PC-9 (cell line): ENCODE measurements around the gene SMTNL1. TPM values are rescaled to one million over a fixed set of nuclear protein-coding genes. Genes with fewer than 3 reads are reported as not detected.

Source experiments
- BruUV-seq: library from RNA; stranded (reverse); fragments of 400-500 nt; replicated peaks from 2 replicates; lab custom pipeline; 2021; lab: Mats Ljungman, UMichigan
- CTCF ChIA-PET: fragments of 300-600 bp; sonication (Branson Sonifier 250); formaldehyde crosslinking; loops from one replicate; lab custom pipeline; 2022; ENCODE audit warnings: antibody characterized with exemption; lab: Charles Lee
- POLR2A ChIA-PET: fragments of 300-600 bp; sonication (Branson Sonifier 250); formaldehyde crosslinking; loops from one replicate; lab custom pipeline; 2022; ENCODE audit warnings: antibody characterized with exemption; ENCODE audit not compliant: unreplicated experiment; lab: Charles Lee
- DNase-seq, 2 experiments: peaks; one replicate each; pipeline versions ENCODE4 v3.0.0 to v3.0.0-alpha.2; 2015 to 2022; ENCODE audit warnings: mixed read lengths in 1 of 2
- H2AFZ ChIP-seq: fragments of 200-600 bp; sonication (generic); 2 replicates; pipeline ENCODE4 v1.8.1; 2017; ENCODE audit warnings: antibody characterized with exemption
- H3F3A ChIP-seq: fragments of 200-600 bp; sonication (generic); 2 replicates; pipeline ENCODE4 v1.8.1; 2017; ENCODE audit warnings: antibody characterized with exemption, mild to moderate bottlenecking, low read depth; ENCODE audit not compliant: insufficient read depth
- H3K27ac ChIP-seq: fragments of 200-600 bp; sonication (generic); 2 replicates; pipeline ENCODE4 v1.6.1; 2016; ENCODE audit warnings: mixed run types
- H3K27me3 ChIP-seq: fragments of 200-600 bp; sonication (generic); 2 replicates; pipeline ENCODE4 v1.6.1; 2016; ENCODE audit warnings: low read depth, mixed run types; ENCODE audit not compliant: insufficient read depth
- H3K36me3 ChIP-seq: fragments of 200-600 bp; sonication (generic); 2 replicates; pipeline ENCODE4 v1.6.1; 2016; ENCODE audit warnings: low read depth, mixed run types
- H3K4me1 ChIP-seq: fragments of 200-600 bp; sonication (generic); replicated peaks from 2 replicates; pipeline ENCODE4 v1.6.1; 2016; ENCODE audit warnings: mixed run types; ENCODE audit not compliant: insufficient read depth
- H3K4me2 ChIP-seq: fragments of 200-600 bp; sonication (generic); 2 replicates; pipeline ENCODE4 v1.6.1; 2017; ENCODE audit warnings: mixed run types
- H3K4me3 ChIP-seq: fragments of 200-600 bp; sonication (generic); 2 replicates; pipeline ENCODE4 v1.6.1; 2016; ENCODE audit warnings: mixed run types
- H3K79me2 ChIP-seq: fragments of 200-600 bp; sonication (generic); 2 replicates; pipeline ENCODE4 v1.6.1; 2017; ENCODE audit warnings: low read depth, mixed run types
- H3K9me2 ChIP-seq: fragments of 200-600 bp; sonication (generic); 2 replicates; pipeline ENCODE4 v1.8.1; 2017; ENCODE audit warnings: mild to moderate bottlenecking; ENCODE audit not compliant: insufficient read depth
- H3K9me3 ChIP-seq: fragments of 200-600 bp; sonication (generic); 2 replicates; pipeline ENCODE4 v1.8.1; 2016; ENCODE audit warnings: low read depth; ENCODE audit not compliant: insufficient read depth
- H4K20me1 ChIP-seq: fragments of 200-600 bp; sonication (generic); 2 replicates; pipeline ENCODE4 v1.8.1; 2017; ENCODE audit not compliant: insufficient read depth
- EZH2 ChIP-seq: fragments of 200-600 bp; sonication (generic); IDR thresholded peaks from 2 replicates; pipeline ENCODE4 v1.8.0; 2017; ENCODE audit warnings: antibody characterized with exemption, low read depth
- intact Hi-C: fragments of 100-400 bp; cut with micrococcal nuclease; formaldehyde crosslinking; loops from one replicate; pipeline ENCODE4 v1.10.0; 2022; ENCODE audit not compliant: unreplicated experiment
- total RNA-seq: library from RNA; stranded (reverse); gene quantifications from 2 replicates; pipeline ENCODE4 v1.2.3, GENCODE V29; 2021
- TF ChIP-seq, protein P1 (sequence below): fragments of 200-600 bp; sonication (generic); conservative IDR thresholded peaks from 2 replicates; pipeline ENCODE4 v1.6.1; 2017; ENCODE audit warnings: mixed run types, antibody characterized with exemption, mild to moderate bottlenecking, moderate library complexity

The SMTNL1 gene
- total RNA-seq, 1 experiment from 2014 or later = not detected

- H3K4me1 ChIP-seq = no peaks in the 10 kb centered on the region
- H3K9me3 ChIP-seq = no peaks in the 10 kb centered on the region
- no TSS peak for BruUV-seq
- no peaks in the 10 kb centered on the region for H4K20me1 ChIP-seq
- H3K4me2 ChIP-seq = no peak overlapping the region
- H3K27ac ChIP-seq = no peak overlapping the region
- no peaks in the 10 kb centered on the region for H3K9me2 ChIP-seq
- H3K79me2 ChIP-seq = no peaks in the 10 kb centered on the region
- H3K27me3 ChIP-seq = peaks cover 30% of the 10 kb centered on the region
- no peak for TF ChIP-seq EZH2
- TF ChIP-seq, protein P1, sequence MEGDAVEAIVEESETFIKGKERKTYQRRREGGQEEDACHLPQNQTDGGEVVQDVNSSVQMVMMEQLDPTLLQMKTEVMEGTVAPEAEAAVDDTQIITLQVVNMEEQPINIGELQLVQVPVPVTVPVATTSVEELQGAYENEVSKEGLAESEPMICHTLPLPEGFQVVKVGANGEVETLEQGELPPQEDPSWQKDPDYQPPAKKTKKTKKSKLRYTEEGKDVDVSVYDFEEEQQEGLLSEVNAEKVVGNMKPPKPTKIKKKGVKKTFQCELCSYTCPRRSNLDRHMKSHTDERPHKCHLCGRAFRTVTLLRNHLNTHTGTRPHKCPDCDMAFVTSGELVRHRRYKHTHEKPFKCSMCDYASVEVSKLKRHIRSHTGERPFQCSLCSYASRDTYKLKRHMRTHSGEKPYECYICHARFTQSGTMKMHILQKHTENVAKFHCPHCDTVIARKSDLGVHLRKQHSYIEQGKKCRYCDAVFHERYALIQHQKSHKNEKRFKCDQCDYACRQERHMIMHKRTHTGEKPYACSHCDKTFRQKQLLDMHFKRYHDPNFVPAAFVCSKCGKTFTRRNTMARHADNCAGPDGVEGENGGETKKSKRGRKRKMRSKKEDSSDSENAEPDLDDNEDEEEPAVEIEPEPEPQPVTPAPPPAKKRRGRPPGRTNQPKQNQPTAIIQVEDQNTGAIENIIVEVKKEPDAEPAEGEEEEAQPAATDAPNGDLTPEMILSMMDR = no peak
- no peak overlapping the region for H3K4me3 ChIP-seq
- peak in 1 of 2 experiments; percentile 20 for DNase-seq
- no peaks in the 10 kb centered on the region for H3K36me3 ChIP-seq
- no peak overlapping the region for H2AFZ ChIP-seq
- CTCF ChIA-PET = no interaction called here
- no peaks in the 10 kb centered on the region for H3F3A ChIP-seq
- POLR2A ChIA-PET = no interaction called here
- intact Hi-C loops = no loop called here
These were observed 62.0 kb downstream of the SMTNL1 start for GRCh38 chr11:57599381-57599780.

Other genes starting within 250 kb of the SMTNL1 start
- 181 and 218 TPM in 2 replicates for gene TNKS1BP1, start 212.6 kb upstream of the SMTNL1 start, total RNA-seq
- 286 and 290 TPM in 2 replicates for gene SSRP1, start 201.7 kb upstream of the SMTNL1 start, total RNA-seq
- gene P2RX3, start 199.2 kb upstream of the SMTNL1 start, total RNA-seq = not detected in 2 replicates
- not detected in 2 replicates for gene PRG3, start 156.4 kb upstream of the SMTNL1 start, total RNA-seq
- gene PRG2, start 146.9 kb upstream of the SMTNL1 start, total RNA-seq = not detected in 2 replicates
- gene SLC43A3, start 110.5 kb upstream of the SMTNL1 start, total RNA-seq = 35.7 and 41.3 TPM in 2 replicates
- 3.4 and 4.6 TPM in 2 replicates for gene RTN4RL2, start 77.1 kb upstream of the SMTNL1 start, total RNA-seq
- gene SLC43A1, start 21.9 kb upstream of the SMTNL1 start, total RNA-seq = 3.2 and 4.0 TPM in 2 replicates
- 90.2 and 94.7 TPM in 2 replicates for gene TIMM10, start 6.8 kb upstream of the SMTNL1 start, total RNA-seq
- gene UBE2L6, start 30.1 kb downstream of the SMTNL1 start, total RNA-seq = 121 and 122 TPM in 2 replicates
- gene SERPING1, start 60.1 kb downstream of the SMTNL1 start, total RNA-seq = 3.1 TPM in 2 replicates
- 0.48 and 0.98 TPM in 2 replicates for gene YPEL4, start 112.3 kb downstream of the SMTNL1 start, total RNA-seq
- 23.4 and 24.2 TPM in 2 replicates for gene CLP1, start 120.2 kb downstream of the SMTNL1 start, total RNA-seq
- 94.2 and 101 TPM in 2 replicates for gene ZDHHC5, start 130.5 kb downstream of the SMTNL1 start, total RNA-seq
- 25.3 and 26.9 TPM in 2 replicates for gene MED19, start 174.6 kb downstream of the SMTNL1 start, total RNA-seq
- 124 and 138 TPM in 2 replicates for gene TMX2, start 175.0 kb downstream of the SMTNL1 start, total RNA-seq
- 211 and 318 TPM in 2 replicates for gene SELENOH, start 203.9 kb downstream of the SMTNL1 start, total RNA-seq
- gene BTBD18, start 214.2 kb downstream of the SMTNL1 start, total RNA-seq = not detected in 2 replicates
- gene CTNND1, start 224.2 kb downstream of the SMTNL1 start, total RNA-seq = 340 and 413 TPM in 2 replicates